ENCODE results near the gene EPB41L4B.

The EPB41L4B gene

GRCh38 chr9:109166771-109167601 is 153.9 kb downstream of the EPB41L4B start, which contains the start of gene FRRS1L:
Gene FRRS1L, minus strand, starts transcription at chr9:109167249. Its CDS starts 111 bp downstream, at chr9:109167138.
- DNase-seq (ENCODE audit: low read depth in 2 of 3, low spot score in 2 of 3), result no peak

DNA sequence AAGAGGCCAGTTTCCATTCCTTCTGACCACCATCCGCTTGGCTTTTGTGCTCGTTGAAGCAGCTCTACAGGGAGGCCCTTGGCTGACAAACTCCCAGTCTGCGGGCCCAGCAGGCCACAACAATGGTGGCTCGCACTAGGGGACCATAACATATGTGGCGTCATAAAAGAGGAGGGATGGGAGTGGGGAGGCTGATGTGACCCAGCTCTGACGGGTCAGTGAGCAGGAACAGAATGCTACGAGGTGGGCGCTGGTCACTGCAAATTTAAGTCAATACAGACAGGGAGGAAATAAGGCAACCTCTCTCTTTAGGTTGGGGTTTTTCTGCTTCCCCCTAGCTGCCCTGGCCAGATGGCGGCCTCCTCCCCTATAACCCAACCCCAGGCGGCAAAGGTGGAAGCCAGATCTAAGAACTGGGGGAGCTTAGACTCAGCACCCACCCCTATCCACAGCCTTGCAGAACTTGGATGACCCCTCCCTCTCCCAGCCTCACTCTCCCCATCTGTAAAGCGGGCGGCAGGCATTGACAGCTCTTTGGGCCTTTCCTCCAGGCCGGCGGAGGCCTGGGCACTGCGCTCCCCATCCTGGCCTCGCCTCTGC is 154.6 kb downstream of the EPB41L4B start:
- no peak for DNase-seq (ENCODE audit: low read depth in 2 of 3, low spot score in 2 of 3)

DNA sequence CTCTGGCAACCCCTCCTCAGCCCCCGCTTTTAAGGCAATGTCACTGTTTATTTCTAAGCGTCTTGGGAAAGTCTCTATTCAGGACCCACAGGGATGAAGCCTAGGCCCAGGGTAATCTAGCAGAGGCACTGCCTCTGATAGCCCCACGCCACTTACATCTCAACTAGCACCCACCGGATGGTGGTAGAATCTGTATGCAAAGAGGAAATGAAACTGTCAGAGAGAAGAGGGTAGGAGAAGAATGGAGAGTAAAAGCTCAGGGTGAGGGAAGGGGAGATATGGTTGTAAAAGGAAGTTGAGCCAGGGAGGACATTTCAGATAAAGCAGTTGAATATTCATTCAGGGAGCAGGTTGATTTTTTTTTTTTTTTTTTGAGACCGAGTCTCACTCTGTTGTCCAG is 156.8 kb downstream of the EPB41L4B start:
- DNase-seq (ENCODE audit: low read depth in 2 of 3, low spot score in 2 of 3), result no peak

DNA sequence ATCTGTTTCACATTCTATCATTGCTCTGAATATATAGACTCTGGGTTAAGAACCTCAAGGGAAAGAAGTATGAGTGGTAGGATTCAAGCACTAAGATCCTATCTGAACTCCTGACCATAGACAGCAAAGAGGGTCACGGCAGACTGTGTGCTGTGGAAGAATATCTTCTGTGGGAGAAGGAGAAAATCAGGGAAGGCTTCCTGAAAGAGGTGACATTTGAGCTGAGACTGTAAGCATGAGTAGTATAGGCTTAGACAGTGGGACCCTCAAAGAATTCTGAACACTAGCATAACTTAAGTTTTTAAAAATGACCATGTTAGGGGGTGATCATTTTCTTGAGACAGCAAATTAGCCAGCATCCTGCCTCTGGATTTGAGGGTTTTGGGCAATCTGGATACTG is 157.7 kb downstream of the EPB41L4B start:
- DNase-seq (ENCODE audit: low read depth in 2 of 3, low spot score in 2 of 3), result no peak

DNA sequence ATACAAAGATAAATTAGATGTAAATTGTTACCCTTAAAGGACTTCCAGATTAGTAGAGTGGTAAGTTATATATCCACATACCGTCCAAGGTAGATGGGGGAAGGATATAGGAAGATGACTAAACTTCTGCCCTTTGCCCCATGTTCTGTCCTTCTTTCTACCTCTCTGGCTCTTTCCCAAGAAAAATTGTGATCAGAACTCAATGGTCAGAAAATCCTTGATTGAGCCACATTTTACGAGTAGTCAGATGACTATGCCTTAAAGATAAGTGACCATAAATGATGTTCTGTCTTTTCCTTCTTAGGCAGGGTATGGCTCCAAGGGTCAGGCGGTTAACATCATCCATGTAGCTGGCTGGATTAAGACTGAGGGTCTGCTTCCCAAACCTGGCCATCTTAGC is 158.2 kb downstream of the EPB41L4B start:
- DNase-seq (ENCODE audit: low read depth in 2 of 3, low spot score in 2 of 3), result no peak

GRCh38 chr9:109161471-109161870 is 159.4 kb downstream of the EPB41L4B start:
- no peak for DNase-seq (ENCODE audit: low read depth in 2 of 3, low spot score in 2 of 3)

DNA sequence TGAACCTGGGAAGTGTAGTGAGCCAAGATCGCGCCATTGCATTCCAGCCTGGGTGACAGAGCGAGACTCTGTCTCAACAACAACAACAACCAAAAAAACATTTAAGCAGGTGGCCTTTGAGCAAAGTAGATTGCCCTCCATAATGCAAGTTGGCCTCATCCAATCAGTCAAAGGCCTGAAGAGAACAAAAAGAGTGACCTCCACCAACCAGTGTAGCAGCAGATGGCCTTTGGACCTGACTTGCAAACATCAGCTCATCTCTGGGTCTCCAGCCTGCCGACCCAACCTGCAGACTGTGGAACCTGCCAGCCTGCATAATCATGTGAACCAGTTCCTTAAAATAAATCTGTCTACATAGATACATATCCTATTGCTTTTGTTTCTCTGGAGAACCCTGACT is 161.3 kb downstream of the EPB41L4B start:
- DNase-seq (ENCODE audit: low read depth in 2 of 3, low spot score in 2 of 3), result no peak

- no peak for DNase-seq (ENCODE audit: low read depth in 2 of 3, low spot score in 2 of 3)
Observed at GRCh38 chr9:109158651-109159050, 162.2 kb downstream of the EPB41L4B start.

- no peak for DNase-seq (ENCODE audit: low read depth in 2 of 3, low spot score in 2 of 3)
Observed at GRCh38 chr9:109156708-109157107, 164.2 kb downstream of the EPB41L4B start.

- no peak for DNase-seq (ENCODE audit: low read depth in 2 of 3, low spot score in 2 of 3)
Observed at GRCh38 chr9:109150925-109151545, 169.8 kb downstream of the EPB41L4B start.

GRCh38 chr9:109149722-109150121 is 171.1 kb downstream of the EPB41L4B start:
- no peak for DNase-seq (ENCODE audit: low read depth in 2 of 3, low spot score in 2 of 3)

- no peak for DNase-seq (ENCODE audit: low read depth in 2 of 3, low spot score in 2 of 3)
Observed at GRCh38 chr9:109149089-109149488, 171.8 kb downstream of the EPB41L4B start.

- no peak for DNase-seq (ENCODE audit: low read depth in 2 of 3, low spot score in 2 of 3)
Observed at GRCh38 chr9:109145051-109145450, 175.8 kb downstream of the EPB41L4B start.

DNA sequence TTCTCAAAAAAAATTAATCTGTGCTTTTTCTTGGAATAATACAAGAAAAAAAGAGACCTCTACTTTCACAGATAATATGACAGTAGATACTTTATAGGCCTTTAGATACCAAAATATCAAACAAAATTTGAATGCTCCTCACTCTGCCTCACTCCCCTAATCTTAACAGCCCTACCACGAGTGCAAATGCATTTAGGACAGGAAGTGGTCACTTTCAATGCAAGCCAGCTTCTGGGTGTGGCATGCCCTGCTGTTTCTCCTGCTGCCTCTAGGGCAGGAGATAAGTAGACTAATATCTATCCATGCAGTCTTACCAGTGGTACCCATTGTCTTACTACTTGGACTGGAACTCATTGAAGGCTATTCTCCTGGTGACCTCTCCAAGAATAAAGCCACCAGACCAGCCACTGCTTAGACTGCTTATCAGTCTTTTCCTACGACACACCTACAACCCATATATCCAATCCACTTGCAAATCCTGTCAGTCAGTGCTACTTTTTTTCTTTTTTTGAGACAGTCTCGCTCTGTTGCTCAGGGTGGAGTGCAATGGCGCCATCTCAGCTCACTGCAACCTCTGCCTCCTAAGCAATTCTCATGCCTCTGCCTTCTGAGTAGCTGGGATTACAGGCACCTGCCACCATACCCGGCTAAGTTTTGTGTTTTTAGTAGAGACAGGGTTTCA is 176.8 kb downstream of the EPB41L4B start:
- DNase-seq (ENCODE audit: low read depth in 2 of 3, low spot score in 2 of 3), result no peak

GRCh38 chr9:109141375-109141774 is 179.5 kb downstream of the EPB41L4B start:
- DNase-seq (ENCODE audit: low read depth in 2 of 3, low spot score in 2 of 3), result no peak

- DNase-seq (ENCODE audit: low read depth in 2 of 3, low spot score in 2 of 3), result no peak
Observed at GRCh38 chr9:109139851-109140250, 181.0 kb downstream of the EPB41L4B start.

DNA sequence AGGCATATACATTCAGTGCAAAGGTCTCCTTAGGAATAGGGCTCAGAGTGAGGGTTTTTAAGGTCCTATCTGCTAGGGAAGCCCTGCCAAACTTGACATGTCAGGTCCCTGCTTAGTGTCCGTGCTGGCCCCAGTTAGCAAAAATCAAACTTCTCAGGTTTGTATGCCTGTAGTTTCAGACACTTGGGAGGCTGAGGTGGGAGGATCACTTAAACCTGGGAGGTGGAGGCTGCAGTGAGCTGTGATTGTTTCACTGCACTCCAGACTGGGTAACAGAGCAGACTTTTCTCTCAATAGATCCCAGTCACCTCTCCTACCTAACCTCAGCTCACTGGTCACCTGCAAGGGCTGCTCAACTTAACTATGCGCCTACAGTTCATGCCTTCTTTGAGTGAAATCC is 182.4 kb downstream of the EPB41L4B start:
- DNase-seq (ENCODE audit: low read depth in 2 of 3, low spot score in 2 of 3), result no peak

DNA sequence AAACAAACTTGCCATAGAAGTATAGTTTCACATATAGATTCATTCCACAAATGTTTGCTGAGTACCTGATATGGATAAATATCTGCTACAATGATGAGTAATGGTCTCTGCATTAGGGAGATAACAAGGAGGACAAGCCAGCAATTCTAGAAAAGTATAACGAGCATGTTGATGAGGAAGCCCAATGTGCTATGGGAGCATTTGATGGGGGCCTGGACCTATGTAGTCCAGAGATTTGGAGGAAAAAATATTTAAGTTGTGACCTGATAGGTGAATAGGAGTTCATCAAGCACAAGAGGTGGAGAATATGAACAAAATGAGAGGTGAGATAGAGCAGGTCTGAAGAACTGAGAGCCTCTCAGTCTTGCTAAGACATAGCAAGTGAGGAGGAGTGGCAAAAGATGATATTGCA is 186.7 kb downstream of the EPB41L4B start:
- no peak for DNase-seq (ENCODE audit: low read depth in 2 of 3, low spot score in 2 of 3)

GRCh38 chr9:109133533-109133932 is 187.3 kb downstream of the EPB41L4B start:
- DNase-seq (ENCODE audit: low read depth in 2 of 3, low spot score in 2 of 3), result no peak

- DNase-seq (ENCODE audit: low read depth in 2 of 3, low spot score in 2 of 3), result no peak
Observed at GRCh38 chr9:109132567-109133021, 188.3 kb downstream of the EPB41L4B start.

- DNase-seq (ENCODE audit: low read depth in 2 of 3, low spot score in 2 of 3), result no peak
Observed at GRCh38 chr9:109129470-109130197, 191.2 kb downstream of the EPB41L4B start.
